HCT116 (cell line): ENCODE data around the gene ANKRD13B. TPM values are rescaled to one million over a fixed set of nuclear protein-coding genes. Genes with fewer than 3 reads are reported as not detected.

ENCODE experiments used
- ATAC-seq: fragments of 200-7000 bp; cut with Tn5 transposase; 2 replicates; pipeline ENCODE4 v1.9.1; 2020; ENCODE audit warnings: mild to moderate bottlenecking, moderate library complexity
- BruUV-seq: library from RNA; stranded (reverse); fragments of 400-500 nt; replicated peaks from 2 replicates; lab custom pipeline; 2021; lab: Mats Ljungman, UMichigan
- CTCF ChIA-PET: fragments of 300-600 bp; sonication (Branson Sonifier 250); formaldehyde crosslinking; loops from one replicate; lab custom pipeline; 2021; ENCODE audit warnings: antibody characterized with exemption; lab: Charles Lee
- POLR2A ChIA-PET: fragments of 300-600, 350-600 bp; sonication (Branson Sonifier 250); formaldehyde crosslinking; loops from one replicate; lab custom pipeline; 2021; ENCODE audit warnings: antibody characterized with exemption; lab: Charles Lee
- RAD21 ChIA-PET, 2 experiments: fragments of 300-600 bp; sonication (Branson Sonifier 250); formaldehyde crosslinking; loops; one replicate each; lab custom pipeline; 2023; ENCODE audit warnings: low total read pairs in 2 of 2; ENCODE audit not compliant: uncharacterized antibody in 2 of 2, unreplicated experiment in 2 of 2, low non-redundant PET in 1 of 2; lab: Charles Lee
- DNase-seq: peaks from one replicate; pipeline ENCODE4 v3.0.0-alpha.2; 2010; ENCODE audit warnings: low read depth, low spot score
- H2AFZ ChIP-seq: fragments of 200-600 bp; shearing (Covaris generic), sonication (generic); 2 replicates; pipeline ENCODE4 v1.6.1; 2017; ENCODE audit warnings: low read depth, mixed run types, mixed read lengths, antibody characterized with exemption, low read length; ENCODE audit not compliant: poor library complexity, severe bottlenecking
- H3K27ac ChIP-seq: 2 replicates; pipeline ENCODE4 v1.5.1; 2012; ENCODE audit warnings: low read depth, low read length
- H3K27me3 ChIP-seq: fragments of 200-600 bp; sonication (generic); 2 replicates; pipeline ENCODE4 v1.6.1; 2016; ENCODE audit warnings: mixed run types, low read length, mixed read lengths; ENCODE audit not compliant: insufficient read depth
- H3K36me3 ChIP-seq, 2 experiments: fragments of 200-500 bp in 1 of 2; fragments of 200-600 bp in 1 of 2; sonication (Bioruptor generic) in 1 of 2; sonication (generic) in 1 of 2; 2 replicates each; pipeline versions ENCODE4 v1.5.1 to v1.6.1; 2014 to 2016; ENCODE audit warnings: low read length in 2 of 2, inconsistent platforms in 1 of 2, mixed read lengths in 1 of 2, mixed run types in 1 of 2; ENCODE audit not compliant: insufficient read depth in 2 of 2, control insufficient read depth in 1 of 2
- H3K4me1 ChIP-seq, 2 experiments: fragments of 200-600 bp in 1 of 2; sonication (generic) in 1 of 2; 2 replicates each; pipeline versions ENCODE4 v1.5.1 to v1.6.1; 2012 to 2017; ENCODE audit warnings: low read length in 2 of 2, inconsistent platforms in 1 of 2, mild to moderate bottlenecking in 1 of 2, mixed read lengths in 1 of 2, mixed run types in 1 of 2, moderate library complexity in 1 of 2; ENCODE audit not compliant: insufficient read depth in 2 of 2, control insufficient read depth in 1 of 2
- H3K4me2 ChIP-seq: fragments of 200-600 bp; sonication (generic); 2 replicates; pipeline ENCODE4 v1.6.1; 2017; ENCODE audit warnings: mixed run types, low read length, mixed read lengths
- H3K4me3 ChIP-seq, 2 experiments: fragments of 200-600 bp in 1 of 2; sonication (generic) in 1 of 2; replicated peaks in 1 of 2; 2 replicates each; pipeline ENCODE4 v1.5.1; 2011 to 2016; ENCODE audit warnings: low read length in 2 of 2, control low read depth in 1 of 2, low read depth in 1 of 2, mild to moderate bottlenecking in 1 of 2, mixed read lengths in 1 of 2, mixed run types in 1 of 2
- H3K79me2 ChIP-seq: fragments of 200-600 bp; sonication (generic); 2 replicates; pipeline ENCODE4 v1.6.1; 2017; ENCODE audit warnings: mild to moderate bottlenecking, mixed run types, low read length, moderate library complexity, mixed read lengths; ENCODE audit not compliant: insufficient read depth
- H3K9ac ChIP-seq: fragments of 200-600 bp; sonication (generic); 2 replicates; pipeline ENCODE4 v1.6.1; 2016; ENCODE audit warnings: low read length, mixed read lengths
- H3K9me2 ChIP-seq: fragments of 200-600 bp; sonication (generic), shearing (Covaris generic); 2 replicates; pipeline ENCODE4 v1.6.1; 2017; ENCODE audit warnings: mixed run types, mild to moderate bottlenecking, moderate library complexity; ENCODE audit not compliant: insufficient read depth
- H3K9me3 ChIP-seq, 2 experiments: fragments of 200-500 bp in 1 of 2; fragments of 200-600 bp in 1 of 2; sonication (Bioruptor generic) in 1 of 2; sonication (generic) in 1 of 2; 2 replicates each; pipeline ENCODE4 v1.6.1; 2014 to 2017; ENCODE audit warnings: low read length in 2 of 2, mixed read lengths in 2 of 2, inconsistent platforms in 1 of 2, low read depth in 1 of 2, mild to moderate bottlenecking in 1 of 2, mixed run types in 1 of 2, moderate library complexity in 1 of 2; ENCODE audit not compliant: control insufficient read depth in 1 of 2, insufficient read depth in 1 of 2
- H4K20me1 ChIP-seq: fragments of 200-600 bp; sonication (generic), shearing (Covaris generic); 2 replicates; pipeline ENCODE4 v1.6.1; 2017; ENCODE audit warnings: mixed run types, mild to moderate bottlenecking, moderate library complexity; ENCODE audit not compliant: insufficient read depth
- CEBPB ChIP-seq: IDR thresholded peaks from 2 replicates; pipeline ENCODE4 v1.6.1; 2012; ENCODE audit warnings: low read depth
- EGR1 ChIP-seq: IDR thresholded peaks from 2 replicates; pipeline ENCODE4 v1.6.1; 2012; ENCODE audit warnings: low read depth
- EZH2 ChIP-seq: fragments of 200-600 bp; sonication (generic); IDR thresholded peaks from 2 replicates; pipeline ENCODE4 v1.6.1; 2017; ENCODE audit warnings: antibody characterized with exemption, mixed run types
- FOSL1 ChIP-seq: IDR thresholded peaks from 2 replicates; pipeline ENCODE4 v1.6.1; 2012; ENCODE audit warnings: low read depth
- MAX ChIP-seq: IDR thresholded peaks from 2 replicates; pipeline ENCODE4 v1.6.1; 2012
- POLR2AphosphoS5 ChIP-seq: IDR thresholded peaks from 2 replicates; pipeline ENCODE4 v1.6.1; 2011; ENCODE audit warnings: mild to moderate bottlenecking, low read depth, low read length, moderate library complexity
- RAD21 ChIP-seq: IDR thresholded peaks from 2 replicates; pipeline ENCODE4 v1.6.1; 2012; ENCODE audit warnings: low read depth, mild to moderate bottlenecking
- SIN3A ChIP-seq: IDR thresholded peaks from 2 replicates; pipeline ENCODE4 v1.6.1; 2012; ENCODE audit warnings: low read depth
- intact Hi-C: fragments of 100-400 bp; cut with micrococcal nuclease; formaldehyde crosslinking; loops from 2 replicates; pipeline ENCODE4 v1.10.0; 2022
- total RNA-seq: library from RNA; stranded (reverse); gene quantifications from one replicate; pipeline ENCODE4 v1.2.1, GENCODE V29; 2021; ENCODE audit not compliant: unreplicated experiment
- TF ChIP-seq, protein P1 (sequence below), 3 experiments: fragments of 200-600 bp in 1 of 3; sonication (generic) in 1 of 3; IDR thresholded peaks in 2 of 3; conservative IDR thresholded peaks in 1 of 3; 2 replicates each; pipeline ENCODE4 v1.5.1; 2012 to 2017; ENCODE audit warnings: low read depth in 2 of 3, low read length in 2 of 3, antibody characterized with exemption in 1 of 3, borderline replicate concordance in 1 of 3, control low read depth in 1 of 3, mild to moderate bottlenecking in 1 of 3, mixed read lengths in 1 of 3, mixed run types in 1 of 3, moderate library complexity in 1 of 3; ENCODE audit not compliant: insufficient read depth in 1 of 3

Gene ANKRD13B
- total RNA-seq, 1 experiment from 2014 or later = 27.4 TPM

DNA sequence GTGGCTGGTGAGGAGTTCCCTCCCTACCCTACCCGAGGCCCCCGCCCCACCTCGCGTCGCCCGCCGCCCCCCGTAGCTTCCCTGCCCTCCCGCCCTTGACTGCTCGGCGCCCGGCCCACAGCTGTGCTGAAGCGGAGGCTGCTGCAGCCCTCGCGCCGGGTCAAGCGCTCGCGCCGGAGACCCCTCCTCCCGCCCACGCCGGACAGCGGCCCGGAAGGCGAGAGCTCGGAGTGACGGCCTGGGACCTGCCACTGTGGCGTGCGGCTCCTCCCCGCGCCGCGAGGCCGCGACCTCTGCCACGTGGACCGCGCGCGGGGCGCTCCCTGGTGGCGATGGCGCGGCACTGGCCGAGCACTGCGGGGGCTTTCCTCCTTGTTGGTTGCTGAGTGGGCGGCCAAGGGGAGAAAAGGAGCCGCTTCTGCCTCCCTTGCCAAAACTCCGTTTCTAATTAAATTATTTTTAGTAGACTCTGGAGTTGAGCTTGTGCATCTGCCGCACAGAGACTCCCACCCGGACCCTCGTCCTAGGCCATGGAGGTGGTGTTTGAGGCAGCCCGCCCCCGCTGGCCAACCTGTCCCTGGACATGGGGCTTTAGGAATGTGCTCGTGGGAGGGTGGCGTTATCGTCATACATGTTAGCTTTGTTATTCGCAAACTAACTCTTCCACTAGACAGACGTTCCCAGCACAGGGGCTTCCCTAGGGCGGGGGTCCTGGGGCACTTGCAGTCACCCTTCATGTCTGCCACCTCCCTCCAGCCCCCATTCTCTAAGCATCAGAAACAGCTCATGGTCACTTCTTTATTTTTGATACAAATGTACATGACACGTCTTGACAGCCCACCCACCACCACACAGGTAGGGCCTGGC lies 20.0 kb upstream of the ANKRD13B start:
- H3K36me3 ChIP-seq = peaks cover 0 to 6% of the 10 kb centered on the region in 2 experiments; a peak in 2 of 4 replicates
- ATAC-seq (peak; percentile 49), DNase-seq (no peak)
- peaks cover 3 to 10% of the 10 kb centered on the region in 2 experiments; a peak in 2 of 4 replicates for H3K4me1 ChIP-seq
- H3K9me3 ChIP-seq = no peaks in the 10 kb centered on the region
- no peak overlapping the region for H3K4me2 ChIP-seq
- ChIA-PET POLR2A (no interaction called here), CTCF (interaction anchor here (1.6 kb wide), 1 partner anchor 203 kb away, joined by 5 read pairs; no protein-coding TSS in a partner anchor), RAD21 (interaction anchor here in 1 of 2 experiments (0.6 to 1.4 kb wide), 2 partner anchors 203 to 405 kb away, joined by 3 to 4 read pairs; no protein-coding TSS in a partner anchor)
- no peaks in the 10 kb centered on the region for H4K20me1 ChIP-seq
- TF ChIP-seq POLR2AphosphoS5 (peak; percentile 23; the same call in 1 of the 2 replicates), SIN3A (no peak), MAX (peak; percentile 73), EGR1 (no peak), CEBPB (no peak), EZH2 (no peak), FOSL1 (no peak), RAD21 (peak; percentile 44; the same call in 1 of the 2 replicates)
- TF ChIP-seq, protein P1, sequence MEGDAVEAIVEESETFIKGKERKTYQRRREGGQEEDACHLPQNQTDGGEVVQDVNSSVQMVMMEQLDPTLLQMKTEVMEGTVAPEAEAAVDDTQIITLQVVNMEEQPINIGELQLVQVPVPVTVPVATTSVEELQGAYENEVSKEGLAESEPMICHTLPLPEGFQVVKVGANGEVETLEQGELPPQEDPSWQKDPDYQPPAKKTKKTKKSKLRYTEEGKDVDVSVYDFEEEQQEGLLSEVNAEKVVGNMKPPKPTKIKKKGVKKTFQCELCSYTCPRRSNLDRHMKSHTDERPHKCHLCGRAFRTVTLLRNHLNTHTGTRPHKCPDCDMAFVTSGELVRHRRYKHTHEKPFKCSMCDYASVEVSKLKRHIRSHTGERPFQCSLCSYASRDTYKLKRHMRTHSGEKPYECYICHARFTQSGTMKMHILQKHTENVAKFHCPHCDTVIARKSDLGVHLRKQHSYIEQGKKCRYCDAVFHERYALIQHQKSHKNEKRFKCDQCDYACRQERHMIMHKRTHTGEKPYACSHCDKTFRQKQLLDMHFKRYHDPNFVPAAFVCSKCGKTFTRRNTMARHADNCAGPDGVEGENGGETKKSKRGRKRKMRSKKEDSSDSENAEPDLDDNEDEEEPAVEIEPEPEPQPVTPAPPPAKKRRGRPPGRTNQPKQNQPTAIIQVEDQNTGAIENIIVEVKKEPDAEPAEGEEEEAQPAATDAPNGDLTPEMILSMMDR (IDR thresholded peaks at IDR 0.05 in 2 of 3, conservative IDR thresholded peaks at IDR 0.05 in 1 of 3; ENCODE audit: borderline replicate concordance in 1 of 3, insufficient read depth in 1 of 3, low read depth in 2 of 3, low read length in 2 of 3) = peak; percentile 37 to 57 (median 54); a peak in 5 of 6 replicates
- BruUV-seq = no TSS peak
- H2AFZ ChIP-seq = no peak overlapping the region
- no peaks in the 10 kb centered on the region for H3K79me2 ChIP-seq
- H3K27me3 ChIP-seq = no peaks in the 10 kb centered on the region
- no peak overlapping the region for H3K9ac ChIP-seq
- no peak overlapping the region for H3K4me3 ChIP-seq
- no peaks in the 10 kb centered on the region for H3K9me2 ChIP-seq
- intact Hi-C loops = no loop called here
- no peak overlapping the region for H3K27ac ChIP-seq
